T-helper 9 cell (primary cell): ENCODE results near the gene LST1.

Experiments
- DNase-seq: peaks from one replicate; pipeline ENCODE4 v3.0.0-alpha.2; 2020

LST1 gene

GRCh38 chr6:31560697-31561058 is 25.4 kb upstream of the LST1 start:
- DNase-seq = no peak

DNA sequence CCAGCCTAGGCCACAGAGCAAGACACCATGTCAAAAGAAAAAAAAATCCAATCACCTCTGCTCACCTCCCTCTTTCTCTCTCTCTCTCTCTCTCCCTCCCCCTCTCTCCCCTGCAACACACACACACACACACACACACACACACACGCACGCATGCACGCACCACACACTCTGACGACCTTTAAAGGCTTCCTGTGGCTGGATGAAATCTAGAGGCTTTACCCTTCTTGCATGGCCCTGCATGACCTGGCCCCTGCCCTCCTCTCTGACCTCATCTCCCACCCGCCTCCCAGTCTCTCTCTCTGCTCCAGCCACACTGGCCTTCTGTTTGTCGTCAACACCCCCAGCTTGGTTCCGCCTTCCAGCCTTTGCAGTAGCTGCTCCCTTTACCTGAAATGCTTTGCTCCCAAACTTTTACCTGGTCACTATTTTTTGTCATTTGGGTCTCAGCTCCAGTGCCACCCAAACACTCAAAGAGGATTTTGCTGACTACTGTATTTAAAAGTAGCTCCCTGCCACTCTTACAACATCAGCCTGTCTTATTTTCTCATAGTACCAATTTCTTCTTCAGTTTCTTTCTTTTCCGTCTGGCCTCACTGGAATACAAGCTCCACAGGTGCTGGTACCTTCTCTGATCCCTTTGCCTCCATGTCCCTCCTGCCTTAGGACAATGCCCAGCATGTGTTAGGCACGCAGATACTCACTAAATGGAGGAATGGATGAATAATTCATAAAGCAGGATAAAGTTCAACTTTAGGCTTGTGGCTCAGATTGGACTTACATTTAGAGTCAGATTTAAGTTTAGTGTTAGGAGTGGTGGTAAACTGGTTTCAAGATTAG is 18.3 kb upstream of the LST1 start:
- DNase-seq = no peak

DNA sequence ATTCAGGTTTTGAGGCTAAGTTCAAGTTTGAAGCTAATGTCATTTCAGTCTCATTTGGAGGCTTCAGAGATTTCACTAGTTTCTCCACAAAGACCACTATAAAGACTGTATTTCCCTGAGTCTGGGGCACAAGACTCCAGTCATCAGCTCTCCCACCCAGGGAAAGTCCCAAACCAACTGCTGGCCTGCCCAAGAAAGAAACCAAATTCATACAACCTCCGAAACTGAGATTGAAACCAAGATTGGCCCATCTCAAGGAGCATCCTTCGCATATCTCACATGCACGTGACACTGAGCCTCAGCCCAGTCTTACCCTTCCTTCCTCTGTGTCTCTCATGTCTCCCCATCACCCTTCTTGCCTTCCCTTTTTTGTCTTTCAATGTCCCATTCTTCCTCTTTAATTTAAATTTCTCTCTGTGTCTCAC is 17.5 kb upstream of the LST1 start:
- DNase-seq = peak; percentile 55

DNA sequence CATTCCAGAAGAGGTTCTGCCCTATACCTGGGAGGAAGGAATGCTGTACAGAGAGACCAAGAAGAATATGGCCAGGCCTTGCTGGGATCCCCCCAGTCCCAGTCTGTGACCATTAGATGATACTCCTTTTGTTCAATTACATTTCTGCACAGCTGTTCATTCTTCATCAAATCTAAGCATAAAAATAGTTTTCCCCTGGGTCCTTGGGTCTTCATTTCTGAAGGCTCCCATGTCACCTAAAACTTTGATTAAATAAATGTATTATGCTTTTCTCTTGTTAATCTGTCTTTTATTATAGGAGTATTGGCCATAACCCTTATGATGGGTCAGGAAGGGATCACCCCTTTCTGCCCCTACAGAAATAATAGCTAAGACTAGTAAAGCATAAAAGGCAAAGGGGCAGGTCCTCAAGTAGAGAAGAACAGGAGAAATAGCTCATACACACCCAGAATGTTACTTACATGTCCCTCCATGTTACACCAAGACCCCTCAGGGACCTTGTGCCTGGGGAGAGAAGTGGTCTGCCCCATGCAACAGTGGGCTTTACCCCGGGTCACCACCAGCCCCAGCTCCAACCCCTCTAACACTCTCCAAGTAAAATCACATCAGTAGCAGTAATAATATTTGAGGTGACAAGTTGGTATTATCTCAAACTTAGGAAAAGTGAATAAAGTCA is 16.1 kb upstream of the LST1 start:
- no peak for DNase-seq

GRCh38 chr6:31572041-31572911 is 13.8 kb upstream of the LST1 start, which contains the start of gene LTA:
TSS of gene LTA (plus strand) at chr6:31572289. CDS start at chr6:31572743, 454 bp downstream.
- DNase-seq = peak; percentile 69

DNA sequence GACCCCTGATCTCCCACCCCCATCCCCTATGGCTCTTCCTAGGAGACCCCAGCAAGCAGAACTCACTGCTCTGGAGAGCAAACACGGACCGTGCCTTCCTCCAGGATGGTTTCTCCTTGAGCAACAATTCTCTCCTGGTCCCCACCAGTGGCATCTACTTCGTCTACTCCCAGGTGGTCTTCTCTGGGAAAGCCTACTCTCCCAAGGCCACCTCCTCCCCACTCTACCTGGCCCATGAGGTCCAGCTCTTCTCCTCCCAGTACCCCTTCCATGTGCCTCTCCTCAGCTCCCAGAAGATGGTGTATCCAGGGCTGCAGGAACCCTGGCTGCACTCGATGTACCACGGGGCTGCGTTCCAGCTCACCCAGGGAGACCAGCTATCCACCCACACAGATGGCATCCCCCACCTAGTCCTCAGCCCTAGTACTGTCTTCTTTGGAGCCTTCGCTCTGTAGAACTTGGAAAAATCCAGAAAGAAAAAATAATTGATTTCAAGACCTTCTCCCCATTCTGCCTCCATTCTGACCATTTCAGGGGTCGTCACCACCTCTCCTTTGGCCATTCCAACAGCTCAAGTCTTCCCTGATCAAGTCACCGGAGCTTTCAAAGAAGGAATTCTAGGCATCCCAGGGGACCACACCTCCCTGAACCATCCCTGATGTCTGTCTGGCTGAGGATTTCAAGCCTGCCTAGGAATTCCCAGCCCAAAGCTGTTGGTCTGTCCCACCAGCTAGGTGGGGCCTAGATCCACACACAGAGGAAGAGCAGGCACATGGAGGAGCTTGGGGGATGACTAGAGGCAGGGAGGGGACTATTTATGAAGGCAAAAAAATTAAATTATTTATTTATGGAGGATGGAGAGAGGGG is 12.6 kb upstream of the LST1 start:
- no peak for DNase-seq

DNA sequence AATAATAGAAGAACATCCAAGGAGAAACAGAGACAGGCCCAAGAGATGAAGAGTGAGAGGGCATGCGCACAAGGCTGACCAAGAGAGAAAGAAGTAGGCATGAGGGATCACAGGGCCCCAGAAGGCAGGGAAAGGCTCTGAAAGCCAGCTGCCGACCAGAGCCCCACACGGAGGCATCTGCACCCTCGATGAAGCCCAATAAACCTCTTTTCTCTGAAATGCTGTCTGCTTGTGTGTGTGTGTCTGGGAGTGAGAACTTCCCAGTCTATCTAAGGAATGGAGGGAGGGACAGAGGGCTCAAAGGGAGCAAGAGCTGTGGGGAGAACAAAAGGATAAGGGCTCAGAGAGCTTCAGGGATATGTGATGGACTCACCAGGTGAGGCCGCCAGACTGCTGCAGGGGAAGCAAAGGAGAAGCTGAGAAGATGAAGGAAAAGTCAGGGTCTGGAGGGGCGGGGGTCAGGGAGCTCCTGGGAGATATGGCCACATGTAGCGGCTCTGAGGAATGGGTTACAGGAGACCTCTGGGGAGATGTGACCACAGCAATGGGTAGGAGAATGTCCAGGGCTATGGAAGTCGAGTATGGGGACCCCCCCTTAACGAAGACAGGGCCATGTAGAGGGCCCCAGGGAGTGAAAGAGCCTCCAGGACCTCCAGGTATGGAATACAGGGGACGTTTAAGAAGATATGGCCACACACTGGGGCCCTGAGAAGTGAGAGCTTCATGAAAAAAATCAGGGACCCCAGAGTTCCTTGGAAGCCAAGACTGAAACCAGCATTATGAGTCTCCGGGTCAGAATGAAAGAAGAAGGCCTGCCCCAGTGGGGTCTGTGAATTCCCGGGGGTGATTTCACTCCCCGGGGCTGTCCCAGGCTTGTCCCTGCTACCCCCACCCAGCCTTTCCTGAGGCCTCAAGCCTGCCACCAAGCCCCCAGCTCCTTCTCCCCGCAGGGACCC is 11.7 kb upstream of the LST1 start:
- DNase-seq = no peak

GRCh38 chr6:31575335-31575901 is 10.7 kb upstream of the LST1 start, which contains the start of gene TNF:
TSS of gene TNF (plus strand) at chr6:31575565. CDS start at chr6:31575742, 177 bp downstream.
- DNase-seq = peak; percentile 77

DNA sequence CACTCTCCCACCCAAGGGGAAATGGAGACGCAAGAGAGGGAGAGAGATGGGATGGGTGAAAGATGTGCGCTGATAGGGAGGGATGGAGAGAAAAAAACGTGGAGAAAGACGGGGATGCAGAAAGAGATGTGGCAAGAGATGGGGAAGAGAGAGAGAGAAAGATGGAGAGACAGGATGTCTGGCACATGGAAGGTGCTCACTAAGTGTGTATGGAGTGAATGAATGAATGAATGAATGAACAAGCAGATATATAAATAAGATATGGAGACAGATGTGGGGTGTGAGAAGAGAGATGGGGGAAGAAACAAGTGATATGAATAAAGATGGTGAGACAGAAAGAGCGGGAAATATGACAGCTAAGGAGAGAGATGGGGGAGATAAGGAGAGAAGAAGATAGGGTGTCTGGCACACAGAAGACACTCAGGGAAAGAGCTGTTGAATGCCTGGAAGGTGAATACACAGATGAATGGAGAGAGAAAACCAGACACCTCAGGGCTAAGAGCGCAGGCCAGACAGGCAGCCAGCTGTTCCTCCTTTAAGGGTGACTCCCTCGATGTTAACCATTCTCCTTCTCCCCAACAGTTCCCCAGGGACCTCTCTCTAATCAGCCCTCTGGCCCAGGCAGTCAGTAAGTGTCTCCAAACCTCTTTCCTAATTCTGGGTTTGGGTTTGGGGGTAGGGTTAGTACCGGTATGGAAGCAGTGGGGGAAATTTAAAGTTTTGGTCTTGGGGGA is 10.0 kb upstream of the LST1 start:
- DNase-seq = no peak

DNA sequence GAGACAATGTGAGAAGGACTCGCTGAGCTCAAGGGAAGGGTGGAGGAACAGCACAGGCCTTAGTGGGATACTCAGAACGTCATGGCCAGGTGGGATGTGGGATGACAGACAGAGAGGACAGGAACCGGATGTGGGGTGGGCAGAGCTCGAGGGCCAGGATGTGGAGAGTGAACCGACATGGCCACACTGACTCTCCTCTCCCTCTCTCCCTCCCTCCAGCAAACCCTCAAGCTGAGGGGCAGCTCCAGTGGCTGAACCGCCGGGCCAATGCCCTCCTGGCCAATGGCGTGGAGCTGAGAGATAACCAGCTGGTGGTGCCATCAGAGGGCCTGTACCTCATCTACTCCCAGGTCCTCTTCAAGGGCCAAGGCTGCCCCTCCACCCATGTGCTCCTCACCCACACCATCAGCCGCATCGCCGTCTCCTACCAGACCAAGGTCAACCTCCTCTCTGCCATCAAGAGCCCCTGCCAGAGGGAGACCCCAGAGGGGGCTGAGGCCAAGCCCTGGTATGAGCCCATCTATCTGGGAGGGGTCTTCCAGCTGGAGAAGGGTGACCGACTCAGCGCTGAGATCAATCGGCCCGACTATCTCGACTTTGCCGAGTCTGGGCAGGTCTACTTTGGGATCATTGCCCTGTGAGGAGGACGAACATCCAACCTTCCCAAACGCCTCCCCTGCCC is 9.0 kb upstream of the LST1 start:
- DNase-seq = no peak

DNA sequence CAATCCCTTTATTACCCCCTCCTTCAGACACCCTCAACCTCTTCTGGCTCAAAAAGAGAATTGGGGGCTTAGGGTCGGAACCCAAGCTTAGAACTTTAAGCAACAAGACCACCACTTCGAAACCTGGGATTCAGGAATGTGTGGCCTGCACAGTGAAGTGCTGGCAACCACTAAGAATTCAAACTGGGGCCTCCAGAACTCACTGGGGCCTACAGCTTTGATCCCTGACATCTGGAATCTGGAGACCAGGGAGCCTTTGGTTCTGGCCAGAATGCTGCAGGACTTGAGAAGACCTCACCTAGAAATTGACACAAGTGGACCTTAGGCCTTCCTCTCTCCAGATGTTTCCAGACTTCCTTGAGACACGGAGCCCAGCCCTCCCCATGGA is 8.5 kb upstream of the LST1 start:
- DNase-seq = no peak

DNA sequence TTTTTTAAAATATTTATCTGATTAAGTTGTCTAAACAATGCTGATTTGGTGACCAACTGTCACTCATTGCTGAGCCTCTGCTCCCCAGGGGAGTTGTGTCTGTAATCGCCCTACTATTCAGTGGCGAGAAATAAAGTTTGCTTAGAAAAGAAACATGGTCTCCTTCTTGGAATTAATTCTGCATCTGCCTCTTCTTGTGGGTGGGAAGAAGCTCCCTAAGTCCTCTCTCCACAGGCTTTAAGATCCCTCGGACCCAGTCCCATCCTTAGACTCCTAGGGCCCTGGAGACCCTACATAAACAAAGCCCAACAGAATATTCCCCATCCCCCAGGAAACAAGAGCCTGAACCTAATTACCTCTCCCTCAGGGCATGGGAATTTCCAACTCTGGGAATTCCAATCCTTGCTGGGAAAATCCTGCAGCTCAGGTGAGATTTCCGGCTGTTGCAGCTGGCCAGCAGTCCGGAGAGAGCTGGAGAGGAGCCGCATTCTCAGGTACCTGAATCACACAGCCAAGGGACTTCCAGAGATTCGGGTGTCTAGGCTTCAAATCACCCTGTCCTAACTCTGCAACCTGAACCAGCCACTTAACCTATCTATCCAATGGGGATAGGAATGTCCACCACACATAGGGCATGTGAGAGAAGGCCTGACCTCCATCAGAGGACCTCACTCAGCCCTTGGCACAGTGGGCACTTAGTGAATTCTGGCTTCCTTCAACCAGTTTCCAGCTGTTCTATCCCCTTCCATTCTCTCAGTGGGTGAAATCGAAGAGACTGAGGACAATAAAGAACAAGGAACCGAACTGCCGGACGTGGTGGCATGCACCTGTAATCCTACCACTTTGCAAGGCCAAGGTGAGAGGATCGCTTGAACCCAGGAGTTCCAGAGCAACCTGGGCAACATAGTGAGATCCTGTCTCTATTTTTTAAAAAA is 7.6 kb upstream of the LST1 start:
- DNase-seq = no peak

DNA sequence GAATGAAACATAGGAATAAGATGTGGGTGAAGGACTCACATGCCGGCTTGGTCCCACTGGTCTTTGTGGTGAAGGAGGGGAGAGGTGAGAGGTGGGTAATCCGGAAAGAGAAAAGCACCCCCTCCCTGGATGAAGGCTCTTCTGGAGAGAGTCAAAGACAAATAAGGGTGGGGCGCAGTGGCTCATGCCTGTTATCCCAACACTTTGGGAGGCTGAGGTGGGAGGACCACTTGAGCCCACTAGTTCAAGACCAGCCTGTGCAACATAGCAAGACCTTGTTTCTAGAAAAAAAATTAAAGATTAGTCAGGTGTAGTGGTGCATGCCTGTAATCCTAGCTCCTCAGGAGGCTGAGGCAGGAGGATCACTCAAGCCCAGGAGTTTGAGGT is 7.0 kb upstream of the LST1 start:
- no peak for DNase-seq

GRCh38 chr6:31579546-31580437 is 6.3 kb upstream of the LST1 start:
- DNase-seq = no peak

DNA sequence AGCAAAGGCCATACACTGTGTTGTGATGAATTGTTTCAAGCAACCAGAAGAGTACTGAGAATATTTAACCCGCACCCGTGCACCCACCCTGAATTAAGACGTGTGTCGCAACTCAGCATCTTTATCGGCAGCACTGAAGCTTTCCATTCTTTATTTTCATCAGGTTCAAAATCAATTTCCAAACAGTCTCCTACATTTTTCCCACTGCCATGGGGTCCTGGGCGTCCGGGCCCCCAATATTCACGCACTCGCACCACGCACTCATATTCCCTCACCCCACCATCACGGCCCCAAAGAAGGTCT is 5.7 kb upstream of the LST1 start:
- no peak for DNase-seq

- peak; percentile 89 for DNase-seq
Observed at GRCh38 chr6:31580807-31581433, 5.2 kb upstream of the LST1 start.
